Spleen (tissue), 11 donors: ENCODE data around the gene HIVEP3. TPM values are rescaled to one million over a fixed set of nuclear protein-coding genes. Genes with fewer than 3 reads are reported as not detected.

Source experiments
- DNase-seq: peaks from one replicate; pipeline ENCODE4 v3.0.0-alpha.2; 2020
- H3K27ac ChIP-seq, 8 donors: fragments of 200-600 bp; sonication (generic) in 7 of 8; 1 replicate in 4 of 8; 2 replicates in 4 of 8; pipeline versions ENCODE4 v1.5.0 to v1.8.0; 2016 to 2021; ENCODE audit warnings: inconsistent platforms in 4 of 8, mild to moderate bottlenecking in 4 of 8, moderate library complexity in 1 of 8
- H3K27me3 ChIP-seq, 7 donors: fragments of 200-600 bp; sonication (generic) in 6 of 7; replicated peaks in 1 of 7; 1 replicate in 4 of 7; 2 replicates in 3 of 7; pipeline versions ENCODE4 v1.5.0 to v1.8.0; 2016 to 2021; ENCODE audit warnings: inconsistent platforms in 3 of 7, mild to moderate bottlenecking in 1 of 7
- H3K36me3 ChIP-seq, 6 donors: fragments of 200-600 bp; sonication (generic) in 5 of 6; 1 replicate in 4 of 6; 2 replicates in 2 of 6; pipeline versions ENCODE4 v1.5.0 to v1.8.0; 2016 to 2021; ENCODE audit warnings: inconsistent platforms in 2 of 6
- H3K4me1 ChIP-seq, 6 donors: fragments of 200-600 bp; sonication (generic) in 5 of 6; 1 replicate in 3 of 6; 2 replicates in 3 of 6; pipeline versions ENCODE4 v1.5.0 to v1.8.0; 2016 to 2021; ENCODE audit warnings: inconsistent platforms in 3 of 6
- H3K4me3 ChIP-seq, 8 donors: fragments of 200-600 bp; sonication (generic) in 7 of 8; 1 replicate in 4 of 8; 2 replicates in 4 of 8; pipeline versions ENCODE4 v1.5.0 to v1.8.0; 2016 to 2021; ENCODE audit warnings: inconsistent platforms in 4 of 8, mild to moderate bottlenecking in 4 of 8, moderate library complexity in 2 of 8
- H3K9me3 ChIP-seq, 8 donors: fragments of 200-600 bp; sonication (generic) in 7 of 8; 1 replicate in 4 of 8; 2 replicates in 4 of 8; pipeline versions ENCODE4 v1.5.0 to v1.8.0; 2016 to 2021; ENCODE audit warnings: inconsistent platforms in 4 of 8
- POLR2A ChIP-seq, 3 donors: fragments of 450-650 bp; IDR thresholded peaks; one replicate each; pipeline ENCODE4 v1.5.1; 2017; ENCODE audit warnings: antibody characterized with exemption in 3 of 3, mild to moderate bottlenecking in 1 of 3
- POLR2AphosphoS5 ChIP-seq, 3 donors: sonication (generic); formaldehyde crosslinking; IDR thresholded peaks; one replicate each; pipeline ENCODE4 v1.5.1; 2017; ENCODE audit warnings: antibody characterized with exemption in 3 of 3
- WGBS, 5 donors: extraction: QIAGEN DNeasy Blood & Tissue Kit in 3 of 5; methylation state at CpG; one replicate each; pipeline versions ENCODE4 v1.1.5 to v1.1.7; 2013 to 2018; 5-methylcytosine and 5-hydroxymethylcytosine counted together
- intact Hi-C: fragments of 100-400 bp; cut with DNase I; formaldehyde crosslinking; loops from one replicate; pipeline ENCODE4 v1.15.0; 2023; ENCODE audit warnings: low total_unique reads
- polyA plus RNA-seq, 3 donors: library from polyadenylated mRNA; stranded (reverse); fragments of 200-250 nt; gene quantifications; one replicate each; pipeline ENCODE4 v1.2.1, GENCODE V29; 2013
- total RNA-seq, 7 donors: library from RNA; depleted of rRNA in 3 of 7; stranded (reverse); fragments of >200 nt in 3 of 7; fragmentation: NEBNext Ultra II Directional in 4 of 7; extraction: Animal tissue kit (Norgen Biotek cat#: 25700) in 4 of 7; gene quantifications; one replicate each; pipeline versions ENCODE4 v1.1.0 to v1.2.1, GENCODE V29; 2016 to 2021
- TF ChIP-seq, protein P1 (sequence below), 11 experiments: fragments of 200-600 bp in 7 of 11; fragments of 450-650 bp in 4 of 11; sonication (generic) in 4 of 11; IDR thresholded peaks in 8 of 11; conservative IDR thresholded peaks in 3 of 11; 1 replicate in 7 of 11; 2 replicates in 4 of 11; pipeline versions ENCODE4 v1.4.0 to v1.8.0; 2016 to 2021; ENCODE audit warnings: antibody characterized with exemption in 11 of 11, inconsistent platforms in 4 of 11, mild to moderate bottlenecking in 1 of 11
- donor health status: healthy with polysubstance abuse.
- donor health status: DM: no; HTN: no; CAD: no; lungs with moderate emphysema.
- donor health status: DM: no; HTN: no; CAD: no.
- donor health status: Bipolar disorder and iron deficiency.
- donor health status: healthy.
- donor health status: DM: no; HTN: no; CAD: no.
- donor health status: DM: yes; HTN: yes; CAD: no.

Gene HIVEP3
- total and polyA plus RNA-seq, 10 donors, result 2.4 to 21.2 (median 8.2) TPM

DNA sequence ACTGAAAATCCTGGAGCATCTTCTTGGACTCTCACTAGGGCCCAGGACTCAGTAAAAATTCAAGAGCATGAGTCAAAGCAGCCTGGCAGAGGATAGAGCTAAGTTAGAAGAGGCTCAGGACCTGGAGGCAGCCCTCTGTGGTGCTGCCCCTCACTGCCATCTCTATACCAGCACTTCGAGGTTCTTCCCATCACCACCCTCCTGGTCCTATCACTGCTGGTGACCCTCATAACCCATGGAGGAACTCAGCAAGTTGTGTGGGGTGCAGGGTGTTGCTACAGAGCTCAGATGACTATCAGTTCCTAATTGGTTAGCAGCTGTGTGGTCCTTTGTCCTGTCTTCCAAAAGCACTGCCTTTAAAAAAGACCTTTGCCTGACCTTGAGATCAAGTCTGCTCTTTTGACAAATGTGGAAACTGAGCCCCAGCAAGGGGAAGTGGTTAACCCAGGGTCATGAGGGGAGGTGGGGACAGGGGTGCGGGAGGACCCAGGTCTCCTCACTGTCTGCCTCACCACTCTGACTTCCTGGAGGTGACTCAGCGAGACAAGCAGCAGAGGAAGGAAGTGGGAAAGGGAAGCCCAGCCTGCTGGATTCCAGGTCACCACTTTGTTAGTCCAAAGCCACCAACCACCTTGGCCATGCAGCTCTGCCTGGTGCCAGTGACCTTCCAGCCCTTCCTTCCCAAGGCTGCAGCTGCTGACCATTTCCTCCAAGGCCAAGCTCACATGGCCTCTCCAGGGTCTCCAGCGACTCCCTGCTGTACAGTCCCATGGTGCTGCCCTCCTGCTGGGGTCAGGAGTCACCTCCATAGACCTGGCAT is 234.8 kb downstream of the HIVEP3 start:
- Histone ChIP-seq H3K9me3 (no peaks in the 10 kb centered on the region), H3K4me3 (peak overlapping the region in 1 of 8 donors; percentile 22), H3K27ac (peak overlapping the region; percentile 0 to 74 (median 54)), H3K4me1 (peaks cover 28 to 71% (median 47%) of the 10 kb centered on the region in 6 donors), H3K36me3 (no peaks in the 10 kb centered on the region), H3K27me3 (no peaks in the 10 kb centered on the region)
- DNase-seq, result peak; percentile 85
- TF ChIP-seq POLR2AphosphoS5 (IDR thresholded peaks at IDR 0.05), result peak; percentile 57 to 78 (median 72)
- TF ChIP-seq, protein P1, sequence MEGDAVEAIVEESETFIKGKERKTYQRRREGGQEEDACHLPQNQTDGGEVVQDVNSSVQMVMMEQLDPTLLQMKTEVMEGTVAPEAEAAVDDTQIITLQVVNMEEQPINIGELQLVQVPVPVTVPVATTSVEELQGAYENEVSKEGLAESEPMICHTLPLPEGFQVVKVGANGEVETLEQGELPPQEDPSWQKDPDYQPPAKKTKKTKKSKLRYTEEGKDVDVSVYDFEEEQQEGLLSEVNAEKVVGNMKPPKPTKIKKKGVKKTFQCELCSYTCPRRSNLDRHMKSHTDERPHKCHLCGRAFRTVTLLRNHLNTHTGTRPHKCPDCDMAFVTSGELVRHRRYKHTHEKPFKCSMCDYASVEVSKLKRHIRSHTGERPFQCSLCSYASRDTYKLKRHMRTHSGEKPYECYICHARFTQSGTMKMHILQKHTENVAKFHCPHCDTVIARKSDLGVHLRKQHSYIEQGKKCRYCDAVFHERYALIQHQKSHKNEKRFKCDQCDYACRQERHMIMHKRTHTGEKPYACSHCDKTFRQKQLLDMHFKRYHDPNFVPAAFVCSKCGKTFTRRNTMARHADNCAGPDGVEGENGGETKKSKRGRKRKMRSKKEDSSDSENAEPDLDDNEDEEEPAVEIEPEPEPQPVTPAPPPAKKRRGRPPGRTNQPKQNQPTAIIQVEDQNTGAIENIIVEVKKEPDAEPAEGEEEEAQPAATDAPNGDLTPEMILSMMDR (IDR thresholded peaks at IDR 0.05 in 8 of 11, conservative IDR thresholded peaks at IDR 0.05 in 3 of 11), result no peak
- intact Hi-C loops, result no loop called here
- 17 to 30% (median 22%) methylated on average over 4 of the region's 4 CpGs for WGBS, 5 donors

- TF ChIP-seq POLR2AphosphoS5 (IDR thresholded peaks at IDR 0.05), result no peak
- no peak for TF ChIP-seq POLR2A (IDR thresholded peaks at IDR 0.05)
- TF ChIP-seq, protein P1 (IDR thresholded peaks at IDR 0.05 in 8 of 11, conservative IDR thresholded peaks at IDR 0.05 in 3 of 11), result no peak
- Histone ChIP-seq H3K9me3 (no peaks in the 10 kb centered on the region), H3K36me3 (no peaks in the 10 kb centered on the region), H3K27me3 (no peaks in the 10 kb centered on the region), H3K4me1 (peaks cover 34 to 77% (median 56%) of the 10 kb centered on the region in 6 donors), H3K4me3 (no peak overlapping the region), H3K27ac (peak overlapping the region in 7 of 8 donors; percentile 44 to 74 (median 59))
- 86 to 90% (median 89%) methylated on average over 6 of the region's 6 CpGs for WGBS, 5 donors
- intact Hi-C loops, result no loop called here
- peak; percentile 9 for DNase-seq
Measured at GRCh38 chr1:41682845-41683625, 235.7 kb downstream of the HIVEP3 start.

DNA sequence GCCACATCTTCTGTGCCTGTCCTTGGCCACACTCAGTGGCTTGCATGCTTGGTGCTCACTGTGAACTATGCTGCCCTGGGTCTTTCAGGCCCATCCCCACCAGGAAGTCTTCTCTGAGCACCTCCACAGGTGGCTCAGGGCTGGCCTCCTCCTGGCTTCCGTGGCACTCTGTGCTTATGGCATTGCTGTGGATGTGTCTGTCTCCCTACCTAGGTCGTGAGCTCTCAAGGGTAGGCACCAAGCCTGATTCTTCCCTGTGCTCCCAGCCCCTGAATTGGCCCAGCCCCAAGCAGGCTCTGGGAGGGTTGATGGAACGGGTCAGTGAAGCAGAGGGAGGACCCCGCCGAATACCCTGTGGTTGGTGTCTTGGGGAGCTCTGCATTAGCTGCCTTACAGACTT is 236.6 kb downstream of the HIVEP3 start:
- 90 to 98% (median 94%) methylated on average over 5 of the region's 5 CpGs for WGBS, 5 donors
- Histone ChIP-seq H3K4me3 (no peak overlapping the region), H3K9me3 (no peaks in the 10 kb centered on the region), H3K27ac (no peak overlapping the region), H3K36me3 (no peaks in the 10 kb centered on the region), H3K4me1 (peaks cover 34 to 74% (median 60%) of the 10 kb centered on the region in 6 donors), H3K27me3 (no peaks in the 10 kb centered on the region)
- no peak for DNase-seq
- intact Hi-C loops, result no loop called here
- TF ChIP-seq POLR2AphosphoS5 (IDR thresholded peaks at IDR 0.05), result no peak
- TF ChIP-seq POLR2A (IDR thresholded peaks at IDR 0.05), result no peak
- TF ChIP-seq, protein P1 (IDR thresholded peaks at IDR 0.05 in 8 of 11, conservative IDR thresholded peaks at IDR 0.05 in 3 of 11), result no peak
